Right atrium auricular region (tissue), 2 donors: ENCODE data around the gene RNF157. TPM values are rescaled to one million over a fixed set of nuclear protein-coding genes. Genes with fewer than 3 reads are reported as not detected.
"Not testable (repeated sequence)": the region's sequence is repeated elsewhere in the genome, so short reads cannot be mapped to it uniquely, and the experiment has no call there.

Source experiments
- DNase-seq: peaks from one replicate; pipeline ENCODE4 v3.0.0-alpha.2; 2019; ENCODE audit warnings: low spot score
- H3K27ac ChIP-seq, 2 donors: fragments of 200-600 bp; sonication (generic); 1 replicate in 1 of 2; 2 replicates in 1 of 2; pipeline ENCODE4 v1.5.1; 2016 to 2019
- H3K27me3 ChIP-seq, 2 donors: fragments of 200-600 bp; sonication (generic); one replicate each; pipeline versions ENCODE4 v1.5.1 to v1.6.0; 2017 to 2019
- H3K36me3 ChIP-seq: fragments of 200-600 bp; sonication (generic); one replicate; pipeline ENCODE4 v1.5.1; 2016
- H3K4me1 ChIP-seq, 2 donors: fragments of 200-600 bp; sonication (generic); one replicate each; pipeline versions ENCODE4 v1.5.1 to v1.6.0; 2017 to 2019
- H3K4me3 ChIP-seq, 2 donors: fragments of 200-600 bp; sonication (generic); 1 replicate in 1 of 2; 2 replicates in 1 of 2; pipeline ENCODE4 v1.5.1; 2017 to 2019; ENCODE audit warnings: mild to moderate bottlenecking in 1 of 2, moderate library complexity in 1 of 2
- H3K9me3 ChIP-seq, 2 donors: fragments of 200-600 bp; sonication (generic); one replicate each; pipeline ENCODE4 v1.5.1; 2019
- total RNA-seq, 2 donors: library from RNA; depleted of rRNA; stranded (reverse); fragments of >200 nt; gene quantifications; one replicate each; pipeline ENCODE4 v1.1.0, GENCODE V29; 2016
- TF ChIP-seq, protein P1 (sequence below), 2 donors: fragments of 200-600 bp; sonication (generic); IDR thresholded peaks; one replicate each; pipeline ENCODE4 v1.5.1; 2019; ENCODE audit warnings: antibody characterized with exemption in 2 of 2

RNF157 gene
- total RNA-seq, 2 donors from 2014 or later, result 9.5 to 13.0 TPM

DNA sequence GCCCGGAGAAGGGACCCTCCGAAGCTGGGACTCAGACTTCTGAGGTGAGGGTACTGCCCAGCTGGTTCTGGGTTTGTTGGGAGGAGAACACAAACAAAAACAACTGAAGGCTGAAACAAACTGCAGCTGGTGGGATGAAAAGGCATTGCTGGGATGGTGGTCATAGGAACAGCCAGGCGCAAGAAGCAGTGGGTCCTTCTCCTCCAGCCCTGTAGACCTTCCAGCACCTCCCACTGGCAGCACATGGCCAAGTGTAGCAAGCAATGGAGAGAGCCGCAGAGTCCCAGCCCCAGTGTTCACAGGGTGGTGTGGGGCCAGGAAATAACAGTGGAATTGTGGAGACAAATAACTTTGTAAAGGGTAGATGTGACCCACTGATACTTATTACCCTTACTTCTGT is 50.6 kb downstream of the RNF157 start:
- TF ChIP-seq, protein P1, sequence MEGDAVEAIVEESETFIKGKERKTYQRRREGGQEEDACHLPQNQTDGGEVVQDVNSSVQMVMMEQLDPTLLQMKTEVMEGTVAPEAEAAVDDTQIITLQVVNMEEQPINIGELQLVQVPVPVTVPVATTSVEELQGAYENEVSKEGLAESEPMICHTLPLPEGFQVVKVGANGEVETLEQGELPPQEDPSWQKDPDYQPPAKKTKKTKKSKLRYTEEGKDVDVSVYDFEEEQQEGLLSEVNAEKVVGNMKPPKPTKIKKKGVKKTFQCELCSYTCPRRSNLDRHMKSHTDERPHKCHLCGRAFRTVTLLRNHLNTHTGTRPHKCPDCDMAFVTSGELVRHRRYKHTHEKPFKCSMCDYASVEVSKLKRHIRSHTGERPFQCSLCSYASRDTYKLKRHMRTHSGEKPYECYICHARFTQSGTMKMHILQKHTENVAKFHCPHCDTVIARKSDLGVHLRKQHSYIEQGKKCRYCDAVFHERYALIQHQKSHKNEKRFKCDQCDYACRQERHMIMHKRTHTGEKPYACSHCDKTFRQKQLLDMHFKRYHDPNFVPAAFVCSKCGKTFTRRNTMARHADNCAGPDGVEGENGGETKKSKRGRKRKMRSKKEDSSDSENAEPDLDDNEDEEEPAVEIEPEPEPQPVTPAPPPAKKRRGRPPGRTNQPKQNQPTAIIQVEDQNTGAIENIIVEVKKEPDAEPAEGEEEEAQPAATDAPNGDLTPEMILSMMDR (IDR thresholded peaks at IDR 0.05), result no peak
- Histone ChIP-seq H3K36me3 (no peaks in the 10 kb centered on the region), H3K4me1 (no peaks in the 10 kb centered on the region), H3K27me3 (no peaks in the 10 kb centered on the region), H3K9me3 (no peaks in the 10 kb centered on the region), H3K27ac (no peak overlapping the region), H3K4me3 (no peak overlapping the region)
- DNase-seq, result no peak

DNA sequence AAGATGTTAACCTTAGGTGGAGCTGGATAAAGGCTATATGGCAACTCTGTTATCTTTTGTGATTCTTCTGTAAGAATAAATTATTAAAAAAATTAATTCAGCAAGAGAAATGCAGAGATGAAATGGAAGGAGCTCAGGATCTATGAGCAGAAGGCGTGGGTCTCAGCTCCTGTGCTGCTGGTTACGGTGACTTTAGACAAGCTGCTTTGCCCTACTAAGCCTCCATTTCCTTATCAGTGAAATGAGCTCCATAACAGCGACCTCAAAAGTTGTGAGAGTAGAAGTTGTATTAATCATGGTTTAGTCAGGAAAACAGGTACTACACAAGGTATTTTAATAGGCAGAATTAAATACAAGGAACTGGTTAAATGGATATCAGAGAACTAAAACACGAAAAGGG is 51.0 kb downstream of the RNF157 start:
- Histone ChIP-seq H3K9me3 (no peaks in the 10 kb centered on the region), H3K27ac (no peak overlapping the region), H3K27me3 (no peaks in the 10 kb centered on the region), H3K4me1 (no peaks in the 10 kb centered on the region), H3K4me3 (no peak overlapping the region), H3K36me3 (no peaks in the 10 kb centered on the region)
- DNase-seq, result no peak
- TF ChIP-seq, protein P1 (IDR thresholded peaks at IDR 0.05), result no peak

DNA sequence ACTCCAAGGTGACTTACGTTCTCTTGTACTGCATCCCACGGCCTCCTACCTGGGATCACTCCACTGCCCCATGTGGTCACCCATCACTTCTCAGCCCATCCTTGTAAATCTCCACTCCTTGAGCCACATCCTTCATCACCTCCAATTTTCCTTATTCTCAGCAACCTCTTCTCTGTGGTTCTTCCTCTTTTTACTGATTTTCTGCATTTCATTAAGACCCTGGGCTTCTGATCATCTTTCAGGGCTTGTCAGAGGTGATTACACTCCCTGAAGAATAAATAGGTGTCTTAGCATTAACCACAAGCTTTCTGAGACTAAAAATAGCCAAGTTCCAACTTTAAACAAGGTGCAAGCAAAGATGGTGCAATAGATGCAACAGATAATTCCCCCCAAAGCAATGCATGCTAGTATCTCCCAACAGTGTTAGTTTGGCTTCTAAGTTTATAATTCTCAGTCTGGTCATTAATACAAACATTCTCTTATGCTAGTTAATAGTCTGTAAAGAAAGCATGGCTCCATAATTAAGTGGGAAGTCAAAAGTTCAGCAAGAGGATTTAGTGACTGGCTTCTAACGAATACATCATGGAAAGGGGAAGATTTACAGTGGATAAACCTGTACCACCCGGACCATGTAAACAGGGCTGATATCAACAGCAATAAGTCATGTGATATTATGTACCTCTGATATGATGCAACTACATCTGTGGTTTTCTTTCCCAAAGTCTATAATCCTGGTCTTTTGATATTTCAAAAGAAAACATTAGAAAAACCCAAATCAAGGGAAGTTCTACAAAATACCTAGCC is 51.9 kb downstream of the RNF157 start:
- H3K9me3 ChIP-seq, result no peaks in the 10 kb centered on the region
- no peaks in the 10 kb centered on the region for H3K27me3 ChIP-seq
- DNase-seq, result no peak
- H3K4me1 ChIP-seq, result no peaks in the 10 kb centered on the region
- no peaks in the 10 kb centered on the region for H3K36me3 ChIP-seq
- TF ChIP-seq, protein P1 (IDR thresholded peaks at IDR 0.05), result no peak
- H3K27ac ChIP-seq, result no peak overlapping the region
- H3K4me3 ChIP-seq, result no peak overlapping the region

DNA sequence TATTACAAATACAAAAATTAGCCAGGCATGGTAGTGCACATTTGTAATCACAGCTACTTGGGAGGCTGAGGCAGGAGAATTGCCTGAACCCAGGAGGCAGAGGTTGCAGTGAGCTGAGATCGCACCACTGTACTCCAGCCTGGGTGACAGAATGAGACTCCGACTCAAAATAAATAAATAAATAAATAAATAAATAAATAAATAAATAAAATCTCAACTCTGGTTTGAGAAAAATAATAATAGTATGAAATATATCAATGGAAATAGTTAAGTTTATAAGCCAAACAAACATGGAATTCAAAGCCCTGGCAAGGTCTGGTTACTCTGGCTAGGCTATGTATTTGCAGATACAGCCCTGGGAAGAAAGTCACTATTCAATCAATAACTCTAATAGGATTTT is 53.5 kb downstream of the RNF157 start:
- H3K4me3 ChIP-seq, H3K4me1 ChIP-seq, H3K27me3 ChIP-seq, DNase-seq, H3K9me3 ChIP-seq, H3K36me3 ChIP-seq, H3K27ac ChIP-seq: not testable (repeated sequence)

DNA sequence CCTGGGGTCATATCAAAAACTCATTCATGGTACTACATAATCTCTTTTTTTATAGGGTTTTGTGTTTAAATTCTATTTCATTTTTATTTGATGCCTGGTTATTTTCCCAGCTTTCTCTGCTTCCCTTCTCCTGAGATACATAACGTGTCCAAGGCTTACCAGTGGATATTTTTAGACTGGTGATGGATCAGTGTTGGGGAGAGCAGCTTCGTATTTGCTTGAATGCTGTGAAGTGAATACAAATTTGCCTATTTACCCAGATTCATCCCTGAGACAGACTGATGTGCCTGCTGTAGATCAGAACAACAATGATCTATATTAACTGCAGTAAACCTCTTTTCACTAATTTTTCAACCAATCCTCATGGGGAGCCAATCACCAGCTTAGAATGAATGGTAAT is 56.0 kb downstream of the RNF157 start:
- Histone ChIP-seq H3K4me1 (peaks cover 0 to 4% of the 10 kb centered on the region in 2 donors), H3K27ac (no peak overlapping the region), H3K27me3 (no peaks in the 10 kb centered on the region), H3K4me3 (no peak overlapping the region), H3K36me3 (no peaks in the 10 kb centered on the region), H3K9me3 (no peaks in the 10 kb centered on the region)
- DNase-seq, result no peak
- TF ChIP-seq, protein P1 (IDR thresholded peaks at IDR 0.05), result no peak

DNA sequence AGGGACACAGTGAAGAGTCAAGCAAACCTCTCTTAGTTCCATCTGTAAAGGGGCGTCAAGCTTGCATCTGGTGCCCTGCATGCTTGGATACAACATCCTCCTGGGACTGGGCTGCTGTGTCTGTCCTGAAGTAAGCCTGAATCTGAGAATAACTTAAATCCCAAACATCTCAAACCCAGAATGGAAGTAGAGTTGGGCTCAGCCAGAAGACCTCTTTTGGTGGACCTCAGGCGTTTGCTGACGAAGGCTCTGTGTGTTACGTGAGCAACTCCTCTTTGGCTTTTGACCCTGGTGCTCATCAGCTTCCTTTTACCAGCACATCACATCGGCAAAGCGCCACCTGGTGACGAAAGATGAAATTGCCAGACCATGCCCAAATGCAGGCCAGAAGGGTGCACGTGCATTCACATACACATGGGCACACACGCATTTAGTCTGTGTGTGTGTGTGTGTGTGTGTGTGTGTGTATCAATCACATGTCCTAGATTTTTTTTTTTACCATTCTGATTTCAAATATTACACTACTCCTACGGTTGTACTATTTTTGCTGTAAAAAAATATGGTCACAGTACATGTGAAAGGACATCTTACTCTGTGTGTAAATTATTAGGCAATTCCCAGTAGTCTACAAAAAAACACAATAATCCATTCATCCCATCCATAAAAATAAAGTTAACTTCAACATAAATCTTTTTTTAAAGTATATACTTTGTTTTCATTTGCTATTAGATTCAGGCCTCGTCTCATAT is 58.1 kb downstream of the RNF157 start:
- TF ChIP-seq, protein P1 (IDR thresholded peaks at IDR 0.05), result peak; percentile 89 to 90
- DNase-seq, result peak; percentile 94
- Histone ChIP-seq H3K4me1 (peaks cover 0 to 4% of the 10 kb centered on the region in 2 donors), H3K27me3 (no peaks in the 10 kb centered on the region), H3K27ac (no peak overlapping the region), H3K36me3 (no peaks in the 10 kb centered on the region), H3K9me3 (no peaks in the 10 kb centered on the region), H3K4me3 (no peak overlapping the region)
